ENCODE results near the gene SETD1B.

Gene SETD1B

GRCh38 chr12:121770813-121771625 lies 32.8 kb upstream of the SETD1B start:
- H3K36me3 ChIP-seq (ENCODE audit: control insufficient read depth, insufficient read depth, low read length): no peaks in the 10 kb centered on the region
- no peak overlapping the region for H3K4me3 ChIP-seq (ENCODE audit: low read length)
- no peak overlapping the region for H3K27ac ChIP-seq (ENCODE audit: low read depth, low read length)
- peaks cover 24% of the 10 kb centered on the region for H3K4me1 ChIP-seq (ENCODE audit: control insufficient read depth, insufficient read depth, low read length)
- no peak overlapping the region for H3K9ac ChIP-seq (ENCODE audit: low read length)
- no peaks in the 10 kb centered on the region for H3K27me3 ChIP-seq (ENCODE audit: control insufficient read depth, insufficient read depth, low read length)

- Histone ChIP-seq H3K36me3 (ENCODE audit: control insufficient read depth, insufficient read depth, low read length) (no peaks in the 10 kb centered on the region), H3K4me3 (ENCODE audit: low read length) (peak overlapping the region; percentile 15), H3K4me1 (ENCODE audit: control insufficient read depth, insufficient read depth, low read length) (peaks cover 12% of the 10 kb centered on the region), H3K9ac (ENCODE audit: low read length) (no peak overlapping the region), H3K27ac (ENCODE audit: low read depth, low read length) (peak overlapping the region; percentile 38), H3K27me3 (ENCODE audit: control insufficient read depth, insufficient read depth, low read length) (no peaks in the 10 kb centered on the region)
These were observed 30.6 kb upstream of the SETD1B start for GRCh38 chr12:121773011-121773777.

DNA sequence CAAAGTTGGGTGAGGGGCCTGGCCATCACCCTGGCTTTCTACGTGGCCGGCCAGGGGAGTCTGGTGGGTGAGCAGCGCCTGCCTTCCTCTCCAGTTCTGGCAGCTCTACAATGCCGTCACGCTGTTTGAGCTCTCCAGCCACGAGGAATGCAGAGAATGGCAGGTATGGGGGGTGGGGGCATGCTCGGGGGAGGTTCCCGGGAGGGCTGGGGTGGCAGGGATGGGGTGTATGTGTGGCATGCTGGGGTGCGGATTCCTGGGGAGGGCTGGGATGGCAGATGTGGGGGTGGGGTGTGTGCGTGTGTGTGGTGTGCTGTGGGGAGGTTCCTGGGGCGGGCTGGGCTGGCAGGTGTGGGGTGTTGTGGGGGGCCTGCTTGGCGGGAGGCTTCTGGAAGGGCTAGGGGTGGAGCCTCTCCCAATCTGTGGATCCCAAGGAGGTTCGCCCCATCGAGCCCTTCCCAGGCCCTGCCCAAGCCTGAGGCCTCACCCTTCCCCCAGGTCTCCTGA lies 28.8 kb upstream of the SETD1B start:
- Histone ChIP-seq H3K9ac (ENCODE audit: low read length) (no peak overlapping the region), H3K27me3 (ENCODE audit: control insufficient read depth, insufficient read depth, low read length) (no peaks in the 10 kb centered on the region), H3K27ac (ENCODE audit: low read depth, low read length) (no peak overlapping the region), H3K36me3 (ENCODE audit: control insufficient read depth, insufficient read depth, low read length) (peaks cover 2% of the 10 kb centered on the region), H3K4me3 (ENCODE audit: low read length) (no peak overlapping the region), H3K4me1 (ENCODE audit: control insufficient read depth, insufficient read depth, low read length) (peaks cover 7% of the 10 kb centered on the region)

GRCh38 chr12:121775501-121775900 lies 28.3 kb upstream of the SETD1B start:
- no peak overlapping the region for H3K9ac ChIP-seq (ENCODE audit: low read length)
- peaks cover 2% of the 10 kb centered on the region for H3K36me3 ChIP-seq (ENCODE audit: control insufficient read depth, insufficient read depth, low read length)
- H3K4me1 ChIP-seq (ENCODE audit: control insufficient read depth, insufficient read depth, low read length): peaks cover 7% of the 10 kb centered on the region
- no peak overlapping the region for H3K27ac ChIP-seq (ENCODE audit: low read depth, low read length)
- no peaks in the 10 kb centered on the region for H3K27me3 ChIP-seq (ENCODE audit: control insufficient read depth, insufficient read depth, low read length)
- no peak overlapping the region for H3K4me3 ChIP-seq (ENCODE audit: low read length)

GRCh38 chr12:121776190-121777098 lies 27.4 kb upstream of the SETD1B start:
- no peak overlapping the region for H3K27ac ChIP-seq (ENCODE audit: low read depth, low read length)
- no peak overlapping the region for H3K4me3 ChIP-seq (ENCODE audit: low read length)
- H3K9ac ChIP-seq (ENCODE audit: low read length): no peak overlapping the region
- peaks cover 7% of the 10 kb centered on the region for H3K4me1 ChIP-seq (ENCODE audit: control insufficient read depth, insufficient read depth, low read length)
- H3K36me3 ChIP-seq (ENCODE audit: control insufficient read depth, insufficient read depth, low read length): peaks cover 2% of the 10 kb centered on the region
- no peaks in the 10 kb centered on the region for H3K27me3 ChIP-seq (ENCODE audit: control insufficient read depth, insufficient read depth, low read length)

DNA sequence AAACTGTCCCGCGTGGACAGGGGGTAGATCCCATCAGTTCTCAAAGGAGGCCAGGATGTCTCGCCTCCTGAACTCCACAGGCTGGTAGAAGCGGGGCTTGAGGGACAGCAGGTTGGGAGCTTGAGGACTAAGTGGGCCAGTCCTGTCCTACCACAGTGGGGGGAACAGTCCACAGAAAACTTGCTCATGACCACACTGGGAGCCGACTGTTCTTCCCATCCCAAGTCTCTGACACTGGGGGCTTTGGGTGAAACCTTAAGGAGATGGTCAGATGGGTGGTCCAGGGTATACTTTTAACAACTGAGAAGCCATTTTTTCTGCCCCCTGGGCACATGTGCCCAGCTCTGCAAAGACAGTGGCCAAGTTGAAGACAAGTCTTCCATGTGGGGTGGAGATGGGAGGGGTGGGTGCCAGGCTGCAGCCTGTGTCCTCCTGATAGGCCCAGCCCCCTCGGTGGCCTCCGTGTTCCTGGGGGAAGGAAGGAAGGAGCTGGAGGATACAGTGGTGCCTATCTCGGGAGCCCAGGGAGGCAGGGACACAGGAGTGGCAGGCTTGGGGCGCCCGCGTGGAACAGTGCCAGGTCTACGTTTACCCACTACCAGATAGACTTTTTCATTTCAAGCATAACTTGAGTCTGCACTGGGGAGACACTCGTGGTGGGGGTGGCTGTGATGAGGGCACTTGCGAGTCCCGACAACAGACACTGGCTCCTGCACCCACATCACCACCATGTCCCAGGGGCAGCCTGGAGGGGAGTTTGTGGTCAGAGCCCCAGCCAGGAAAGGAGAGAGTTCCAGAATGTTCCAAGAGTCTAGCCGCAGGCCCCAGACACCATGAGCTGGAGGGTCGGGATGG lies 25.0 kb upstream of the SETD1B start:
- no peak overlapping the region for H3K4me3 ChIP-seq (ENCODE audit: low read length)
- no peak overlapping the region for H3K9ac ChIP-seq (ENCODE audit: low read length)
- peaks cover 2% of the 10 kb centered on the region for H3K36me3 ChIP-seq (ENCODE audit: control insufficient read depth, insufficient read depth, low read length)
- H3K27me3 ChIP-seq (ENCODE audit: control insufficient read depth, insufficient read depth, low read length): no peaks in the 10 kb centered on the region
- H3K27ac ChIP-seq (ENCODE audit: low read depth, low read length): no peak overlapping the region
- peaks cover 4% of the 10 kb centered on the region for H3K4me1 ChIP-seq (ENCODE audit: control insufficient read depth, insufficient read depth, low read length)

DNA sequence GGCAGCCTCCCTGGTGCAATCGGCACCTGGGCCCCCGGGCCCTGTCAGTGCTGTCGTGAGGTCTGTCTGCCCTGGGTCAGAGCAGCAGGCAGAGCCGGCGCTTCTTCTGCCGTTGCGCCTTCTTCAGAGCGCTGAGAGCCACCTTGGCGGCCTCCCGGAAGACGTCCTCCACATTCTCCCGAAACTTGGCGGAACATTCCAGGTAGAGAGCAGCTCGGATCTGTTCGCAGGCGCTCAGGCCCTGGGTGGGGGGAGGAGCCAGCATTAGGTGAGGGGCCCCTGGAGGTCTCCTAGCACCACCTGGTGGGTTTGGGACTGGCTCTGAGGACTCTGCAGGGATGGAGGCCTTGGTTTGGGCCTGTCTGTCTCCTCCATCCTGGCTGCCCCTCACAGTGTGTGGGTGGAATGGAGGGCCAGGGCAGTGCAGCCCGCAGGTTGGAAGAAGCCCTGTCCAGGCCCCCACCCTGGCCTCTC lies 24.4 kb upstream of the SETD1B start:
- Histone ChIP-seq H3K36me3 (ENCODE audit: control insufficient read depth, insufficient read depth, low read length) (peaks cover 2% of the 10 kb centered on the region), H3K4me3 (ENCODE audit: low read length) (no peak overlapping the region), H3K27me3 (ENCODE audit: control insufficient read depth, insufficient read depth, low read length) (no peaks in the 10 kb centered on the region), H3K27ac (ENCODE audit: low read depth, low read length) (no peak overlapping the region), H3K9ac (ENCODE audit: low read length) (no peak overlapping the region), H3K4me1 (ENCODE audit: control insufficient read depth, insufficient read depth, low read length) (peaks cover 4% of the 10 kb centered on the region)

GRCh38 chr12:121780429-121780828 lies 23.4 kb upstream of the SETD1B start:
- no peak overlapping the region for H3K4me3 ChIP-seq (ENCODE audit: low read length)
- H3K36me3 ChIP-seq (ENCODE audit: control insufficient read depth, insufficient read depth, low read length): peaks cover 2% of the 10 kb centered on the region
- no peak overlapping the region for H3K27ac ChIP-seq (ENCODE audit: low read depth, low read length)
- peaks cover 4% of the 10 kb centered on the region for H3K4me1 ChIP-seq (ENCODE audit: control insufficient read depth, insufficient read depth, low read length)
- H3K27me3 ChIP-seq (ENCODE audit: control insufficient read depth, insufficient read depth, low read length): no peaks in the 10 kb centered on the region
- no peak overlapping the region for H3K9ac ChIP-seq (ENCODE audit: low read length)

- Histone ChIP-seq H3K27me3 (ENCODE audit: control insufficient read depth, insufficient read depth, low read length) (no peaks in the 10 kb centered on the region), H3K4me3 (ENCODE audit: low read length) (no peak overlapping the region), H3K27ac (ENCODE audit: low read depth, low read length) (peak overlapping the region; percentile 75), H3K4me1 (ENCODE audit: control insufficient read depth, insufficient read depth, low read length) (peaks cover 4% of the 10 kb centered on the region), H3K36me3 (ENCODE audit: control insufficient read depth, insufficient read depth, low read length) (peaks cover 2% of the 10 kb centered on the region), H3K9ac (ENCODE audit: low read length) (no peak overlapping the region)
These were observed 22.3 kb upstream of the SETD1B start for GRCh38 chr12:121781484-121781997.

GRCh38 chr12:121781998-121782979 lies 21.5 kb upstream of the SETD1B start:
- H3K27me3 ChIP-seq (ENCODE audit: control insufficient read depth, insufficient read depth, low read length): no peaks in the 10 kb centered on the region
- no peak overlapping the region for H3K9ac ChIP-seq (ENCODE audit: low read length)
- peak overlapping the region; percentile 16 for H3K4me3 ChIP-seq (ENCODE audit: low read length)
- peaks cover 4% of the 10 kb centered on the region for H3K4me1 ChIP-seq (ENCODE audit: control insufficient read depth, insufficient read depth, low read length)
- H3K27ac ChIP-seq (ENCODE audit: low read depth, low read length): peak overlapping the region; percentile 75
- H3K36me3 ChIP-seq (ENCODE audit: control insufficient read depth, insufficient read depth, low read length): peaks cover 2% of the 10 kb centered on the region

Data from rectal smooth muscle tissue (tissue), 1 donor.